Activated CD4-positive, alpha-beta T cell treated with anti-CD3 and anti-CD28 coated beads, Interleukin-2, Interleukin-6, amounts not matched to agents 100 ng/mL and 50 ng/mL, durations not matched to agents 16 hours and 8 hours (primary cell): Measurements from ENCODE around the gene OR4K13.

Source experiments
- DNase-seq: peaks from one replicate; pipeline ENCODE4 v3.0.0-alpha.2; 2020

The OR4K13 gene

GRCh38 chr14:20035938-20036337, at the start of gene OR4K13:
TSS of gene OR4K13 (minus strand) at chr14:20036038. CDS start at chr14:20034758, 1,280 bp downstream.
- no peak for DNase-seq

- no peak for DNase-seq
Measured at GRCh38 chr14:20059745-20060144, 23.9 kb upstream of the OR4K13 start, which contains the start of gene OR4L1. TSS of gene OR4L1 (plus strand) at chr14:20060045. CDS start at chr14:20060045, 0 bp downstream.

- no peak for DNase-seq
Measured at GRCh38 chr14:20048202-20048601, 12.4 kb upstream of the OR4K13 start.

GRCh38 chr14:20044243-20044642, 8.4 kb upstream of the OR4K13 start:
- no peak for DNase-seq

- DNase-seq: peak; percentile 3
Measured at GRCh38 chr14:20035449-20035848, 389 bp downstream of the OR4K13 start.

GRCh38 chr14:20031058-20031457, 4.8 kb downstream of the OR4K13 start:
- DNase-seq: no peak

- no peak for DNase-seq
Measured at GRCh38 chr14:20019257-20019865, 16.5 kb downstream of the OR4K13 start, which contains the start of gene OR4K14. TSS of gene OR4K14 (minus strand) at chr14:20019307. CDS start at chr14:20015193, 4,114 bp downstream.

- DNase-seq: no peak
Measured at GRCh38 chr14:20008156-20008555, 27.7 kb downstream of the OR4K13 start.

- DNase-seq: no peak
Measured at GRCh38 chr14:20002319-20002718, 33.5 kb downstream of the OR4K13 start.

GRCh38 chr14:20001863-20002262, 34.0 kb downstream of the OR4K13 start, which contains the start of gene OR4Q2:
TSS of gene OR4Q2 (plus strand) at chr14:20002163.
- no peak for DNase-seq

- DNase-seq: no peak
Measured at GRCh38 chr14:19993438-19993837, 42.4 kb downstream of the OR4K13 start.
